ENCODE results near the gene COX7A2L.

The COX7A2L gene

DNA sequence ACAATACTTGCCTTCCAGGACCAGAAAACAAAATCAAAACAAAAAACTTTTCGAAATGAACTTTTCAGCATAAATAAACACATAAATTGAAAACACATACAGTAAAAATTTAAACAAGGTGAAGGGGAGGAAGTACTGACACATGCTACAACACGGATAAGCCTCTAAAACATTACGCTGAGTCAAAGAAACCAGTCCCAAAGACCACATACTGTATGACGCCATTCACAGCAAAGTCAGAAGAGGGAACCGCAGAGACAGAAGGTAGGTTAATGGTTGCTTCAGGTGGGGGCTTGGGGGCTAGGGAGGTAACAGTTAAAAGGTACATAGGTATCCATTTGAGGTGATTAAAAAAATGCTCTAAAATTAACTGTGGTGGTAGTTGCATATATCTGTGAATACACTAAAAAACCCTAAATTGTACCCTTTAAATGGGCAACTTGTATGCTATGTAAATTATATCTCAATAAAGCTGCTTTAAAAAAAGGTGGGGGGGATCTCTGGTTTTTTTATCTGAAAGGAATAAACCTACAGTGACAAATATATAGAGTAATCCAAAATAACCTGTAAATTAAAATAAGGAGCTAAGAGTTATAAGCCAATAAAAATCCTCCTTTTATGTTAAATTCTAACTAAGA lies 7.1 kb downstream of the COX7A2L start:
- TF ChIP-seq, protein P1, sequence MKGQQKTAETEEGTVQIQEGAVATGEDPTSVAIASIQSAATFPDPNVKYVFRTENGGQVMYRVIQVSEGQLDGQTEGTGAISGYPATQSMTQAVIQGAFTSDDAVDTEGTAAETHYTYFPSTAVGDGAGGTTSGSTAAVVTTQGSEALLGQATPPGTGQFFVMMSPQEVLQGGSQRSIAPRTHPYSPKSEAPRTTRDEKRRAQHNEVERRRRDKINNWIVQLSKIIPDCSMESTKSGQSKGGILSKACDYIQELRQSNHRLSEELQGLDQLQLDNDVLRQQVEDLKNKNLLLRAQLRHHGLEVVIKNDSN (IDR thresholded peaks at IDR 0.05) = no peak
- TF ChIP-seq EP300 (IDR thresholded peaks at IDR 0.05; ENCODE audit: borderline replicate concordance) (no peak), TAF1 (IDR thresholded peaks at IDR 0.05; ENCODE audit: low read depth) (no peak), ZBTB7A (IDR thresholded peaks at IDR 0.05; ENCODE audit: low read depth) (no peak), CEBPB (IDR thresholded peaks at IDR 0.05) (no peak), NFIC (IDR thresholded peaks at IDR 0.05) (no peak), TCF12 (IDR thresholded peaks at IDR 0.05; ENCODE audit: low read depth) (no peak), CREB1 (IDR thresholded peaks at IDR 0.05; ENCODE audit: low read depth) (no peak), FOXM1 (IDR thresholded peaks at IDR 0.05; ENCODE audit: borderline replicate concordance, low read depth) (no peak), YY1 (IDR thresholded peaks at IDR 0.05; ENCODE audit: low read depth) (no peak), RAD21 (IDR thresholded peaks at IDR 0.05; ENCODE audit: low read depth) (no peak)
- TF ChIP-seq, protein P2, sequence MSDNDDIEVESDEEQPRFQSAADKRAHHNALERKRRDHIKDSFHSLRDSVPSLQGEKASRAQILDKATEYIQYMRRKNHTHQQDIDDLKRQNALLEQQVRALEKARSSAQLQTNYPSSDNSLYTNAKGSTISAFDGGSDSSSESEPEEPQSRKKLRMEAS (IDR thresholded peaks at IDR 0.05) = no peak
- TF ChIP-seq, protein P3, sequence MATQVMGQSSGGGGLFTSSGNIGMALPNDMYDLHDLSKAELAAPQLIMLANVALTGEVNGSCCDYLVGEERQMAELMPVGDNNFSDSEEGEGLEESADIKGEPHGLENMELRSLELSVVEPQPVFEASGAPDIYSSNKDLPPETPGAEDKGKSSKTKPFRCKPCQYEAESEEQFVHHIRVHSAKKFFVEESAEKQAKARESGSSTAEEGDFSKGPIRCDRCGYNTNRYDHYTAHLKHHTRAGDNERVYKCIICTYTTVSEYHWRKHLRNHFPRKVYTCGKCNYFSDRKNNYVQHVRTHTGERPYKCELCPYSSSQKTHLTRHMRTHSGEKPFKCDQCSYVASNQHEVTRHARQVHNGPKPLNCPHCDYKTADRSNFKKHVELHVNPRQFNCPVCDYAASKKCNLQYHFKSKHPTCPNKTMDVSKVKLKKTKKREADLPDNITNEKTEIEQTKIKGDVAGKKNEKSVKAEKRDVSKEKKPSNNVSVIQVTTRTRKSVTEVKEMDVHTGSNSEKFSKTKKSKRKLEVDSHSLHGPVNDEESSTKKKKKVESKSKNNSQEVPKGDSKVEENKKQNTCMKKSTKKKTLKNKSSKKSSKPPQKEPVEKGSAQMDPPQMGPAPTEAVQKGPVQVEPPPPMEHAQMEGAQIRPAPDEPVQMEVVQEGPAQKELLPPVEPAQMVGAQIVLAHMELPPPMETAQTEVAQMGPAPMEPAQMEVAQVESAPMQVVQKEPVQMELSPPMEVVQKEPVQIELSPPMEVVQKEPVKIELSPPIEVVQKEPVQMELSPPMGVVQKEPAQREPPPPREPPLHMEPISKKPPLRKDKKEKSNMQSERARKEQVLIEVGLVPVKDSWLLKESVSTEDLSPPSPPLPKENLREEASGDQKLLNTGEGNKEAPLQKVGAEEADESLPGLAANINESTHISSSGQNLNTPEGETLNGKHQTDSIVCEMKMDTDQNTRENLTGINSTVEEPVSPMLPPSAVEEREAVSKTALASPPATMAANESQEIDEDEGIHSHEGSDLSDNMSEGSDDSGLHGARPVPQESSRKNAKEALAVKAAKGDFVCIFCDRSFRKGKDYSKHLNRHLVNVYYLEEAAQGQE (IDR thresholded peaks at IDR 0.05; ENCODE audit: low read depth) = no peak

DNA sequence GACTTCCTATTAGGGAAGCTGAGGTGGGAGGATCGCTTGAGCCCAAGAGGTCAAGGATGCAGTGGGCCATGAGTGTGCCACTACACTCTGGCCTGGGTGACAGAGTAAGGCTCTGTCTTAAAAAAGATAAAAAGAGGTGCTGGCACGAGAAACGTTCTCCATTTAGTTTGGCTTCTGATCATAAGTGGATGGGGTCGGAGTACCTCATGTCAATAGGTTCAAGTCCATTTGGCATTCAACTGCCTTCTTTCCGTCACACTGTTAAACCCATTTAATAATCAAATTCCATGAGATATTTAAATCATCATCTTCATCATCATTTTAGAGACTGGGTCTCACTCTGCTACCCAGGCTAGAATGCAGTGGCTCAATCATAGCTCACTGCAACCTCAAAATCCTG lies 9.2 kb downstream of the COX7A2L start:
- no peak for TF ChIP-seq NFIC (IDR thresholded peaks at IDR 0.05)

DNA sequence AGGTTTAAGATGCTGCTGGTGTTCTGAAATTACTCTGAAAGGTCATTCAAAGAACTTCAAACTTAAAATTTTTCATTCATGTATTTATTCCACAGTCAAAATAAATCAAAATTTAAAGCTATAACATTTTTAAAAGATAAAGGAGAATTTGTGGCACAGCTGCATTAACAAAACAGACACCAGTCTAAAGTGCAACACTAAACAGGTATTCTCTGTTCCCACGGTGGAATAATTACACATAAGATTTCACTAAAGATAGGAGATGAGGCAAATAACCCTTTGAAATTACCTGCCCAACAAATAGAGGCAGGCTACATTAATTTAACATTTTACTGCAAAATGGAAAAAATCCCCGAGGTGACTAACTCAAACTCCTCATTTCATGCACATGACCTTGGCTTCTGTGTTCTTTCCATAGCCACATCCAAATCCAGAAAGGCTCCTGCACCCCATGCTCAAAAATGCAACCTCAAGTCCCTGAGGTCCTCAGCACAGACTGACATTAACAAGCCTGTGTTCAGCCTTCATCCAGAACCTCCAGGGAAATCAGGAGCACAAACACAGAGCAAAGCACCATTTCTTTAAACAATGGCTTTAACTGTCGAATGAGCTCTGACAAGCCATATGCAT lies 10.5 kb downstream of the COX7A2L start:
- TF ChIP-seq ZBTB7A (IDR thresholded peaks at IDR 0.05; ENCODE audit: low read depth) (no peak), TCF12 (IDR thresholded peaks at IDR 0.05; ENCODE audit: low read depth) (no peak), TEAD4 (IDR thresholded peaks at IDR 0.05) (no peak), EP300 (IDR thresholded peaks at IDR 0.05; ENCODE audit: borderline replicate concordance) (no peak), YY1 (IDR thresholded peaks at IDR 0.05; ENCODE audit: low read depth) (no peak), RAD21 (IDR thresholded peaks at IDR 0.05; ENCODE audit: low read depth) (no peak), FOXM1 (IDR thresholded peaks at IDR 0.05; ENCODE audit: borderline replicate concordance, low read depth) (no peak)
- TF ChIP-seq, protein P3 (IDR thresholded peaks at IDR 0.05; ENCODE audit: low read depth) = no peak
- TF ChIP-seq, protein P2 (IDR thresholded peaks at IDR 0.05) = no peak

DNA sequence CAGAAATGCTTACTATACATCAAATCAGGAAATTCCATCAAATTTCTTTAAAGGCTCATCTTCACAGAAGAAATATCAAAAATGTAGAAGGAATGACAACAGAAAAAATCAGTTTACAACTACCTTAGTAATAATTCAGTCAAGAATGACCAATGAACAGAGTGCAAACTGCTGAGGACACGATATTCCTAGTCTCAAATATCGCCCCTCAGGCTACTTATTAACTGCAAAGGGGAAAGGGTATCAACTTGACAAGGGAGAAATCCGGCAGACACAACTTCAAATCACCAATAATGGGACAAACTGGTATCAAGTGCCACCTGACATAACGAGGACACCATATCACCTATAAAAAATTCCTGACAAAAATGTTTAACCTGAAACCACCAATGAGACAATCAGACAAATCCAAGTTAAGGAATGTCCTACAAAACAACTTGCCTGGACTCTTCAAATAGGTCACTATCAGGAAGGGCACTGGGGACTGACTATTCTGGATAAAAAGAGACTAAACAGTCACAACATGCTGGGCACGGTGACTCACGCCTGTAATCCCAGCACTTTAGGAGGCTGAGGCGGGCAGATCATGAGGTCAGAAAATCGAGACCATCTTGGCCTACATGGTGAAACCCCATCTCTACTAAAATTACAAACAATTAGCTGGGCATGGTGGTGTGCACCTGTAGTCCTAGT lies 12.8 kb downstream of the COX7A2L start:
- TF ChIP-seq, protein P3 (IDR thresholded peaks at IDR 0.05; ENCODE audit: low read depth) = no peak
- TF ChIP-seq TCF12 (IDR thresholded peaks at IDR 0.05; ENCODE audit: low read depth) (no peak), TEAD4 (IDR thresholded peaks at IDR 0.05) (no peak), NFIC (IDR thresholded peaks at IDR 0.05) (no peak), CREB1 (IDR thresholded peaks at IDR 0.05; ENCODE audit: low read depth) (no peak), EP300 (IDR thresholded peaks at IDR 0.05; ENCODE audit: borderline replicate concordance) (no peak)

DNA sequence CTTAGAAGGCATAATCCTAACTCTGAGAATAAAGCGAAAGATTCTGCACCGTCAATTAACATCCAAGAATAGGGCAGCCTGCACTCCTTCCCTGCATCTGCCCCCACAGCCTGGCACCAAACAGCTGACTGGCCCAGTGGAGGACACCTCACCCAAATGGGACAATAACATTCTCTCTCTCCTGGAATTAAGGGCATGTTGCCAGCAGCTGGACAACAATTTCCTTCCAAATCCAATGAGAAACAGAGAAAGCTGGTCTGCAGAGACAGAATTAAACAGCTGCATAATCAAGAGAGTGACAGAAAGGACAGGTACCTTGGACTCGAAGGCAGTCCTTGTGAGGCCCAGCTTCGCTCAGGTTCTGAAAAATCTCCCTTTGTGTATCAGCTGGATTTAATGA lies 15.0 kb downstream of the COX7A2L start:
- TF ChIP-seq YY1 (IDR thresholded peaks at IDR 0.05; ENCODE audit: low read depth) (no peak), NFIC (IDR thresholded peaks at IDR 0.05) (peak; percentile 28; the same call in 1 of the 2 replicates), TCF12 (IDR thresholded peaks at IDR 0.05; ENCODE audit: low read depth) (no peak)
- TF ChIP-seq, protein P2 (IDR thresholded peaks at IDR 0.05) = no peak

Measured in Ishikawa (cell line).